HG03039 (cell line): ENCODE measurements around the gene HEATR9.

ENCODE experiments used
- ATAC-seq: cut with Tn5 transposase; IDR thresholded peaks from one replicate; pipeline ENCODE4 v1.9.1; 2021; ENCODE audit warnings: mild to moderate bottlenecking, moderate library complexity; ENCODE audit not compliant: unreplicated experiment

Gene HEATR9

GRCh38 chr17:35811759-35812158 is 56.9 kb downstream of the HEATR9 start:
- no peak for ATAC-seq

- ATAC-seq, result no peak
Observed at GRCh38 chr17:35809855-35810461, 58.7 kb downstream of the HEATR9 start.

GRCh38 chr17:35808962-35809854 is 59.5 kb downstream of the HEATR9 start, which contains the start of gene TAF15:
Gene TAF15, plus strand, starts transcription at chr17:35809484. Its CDS starts 86 bp downstream, at chr17:35809570.
- peak; percentile 93 for ATAC-seq

DNA sequence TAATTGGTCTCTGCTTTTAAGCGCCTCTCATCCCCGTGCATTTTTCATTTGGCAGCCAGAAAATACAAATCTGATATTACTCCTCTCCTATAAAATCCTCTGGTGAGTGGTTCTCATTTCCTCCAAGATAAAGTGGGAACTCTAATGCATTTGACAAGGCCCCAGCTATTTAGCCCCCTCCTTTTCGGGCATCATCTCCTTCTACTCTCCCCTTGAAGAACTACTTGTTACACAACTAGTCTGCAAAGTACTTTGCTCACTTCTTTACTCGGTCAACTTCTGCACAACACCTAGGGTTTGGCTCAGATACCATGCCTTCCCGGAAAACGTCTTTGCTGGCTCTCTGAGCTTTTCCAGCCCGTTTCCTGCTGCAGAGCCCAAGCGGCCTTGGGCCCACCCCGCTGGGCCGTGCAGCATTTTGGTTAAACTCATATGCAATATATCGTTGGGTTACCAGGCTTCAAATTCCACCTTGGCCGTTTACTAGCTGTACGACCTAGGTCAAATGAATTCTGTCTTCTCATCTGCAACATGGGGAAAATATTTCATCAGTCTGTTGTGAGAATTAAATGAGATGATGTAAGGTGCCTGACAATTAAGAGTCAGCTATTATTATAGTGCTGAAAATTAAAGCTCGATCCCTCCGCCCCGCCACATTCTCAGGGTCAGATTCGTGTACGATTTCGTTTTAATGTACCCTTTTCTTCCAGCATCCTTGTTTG is 60.3 kb downstream of the HEATR9 start:
- ATAC-seq, result no peak

GRCh38 chr17:35807371-35808144 is 61.1 kb downstream of the HEATR9 start:
- no peak for ATAC-seq
